ENCODE data around the gene SCUBE2.

Gene SCUBE2

DNA sequence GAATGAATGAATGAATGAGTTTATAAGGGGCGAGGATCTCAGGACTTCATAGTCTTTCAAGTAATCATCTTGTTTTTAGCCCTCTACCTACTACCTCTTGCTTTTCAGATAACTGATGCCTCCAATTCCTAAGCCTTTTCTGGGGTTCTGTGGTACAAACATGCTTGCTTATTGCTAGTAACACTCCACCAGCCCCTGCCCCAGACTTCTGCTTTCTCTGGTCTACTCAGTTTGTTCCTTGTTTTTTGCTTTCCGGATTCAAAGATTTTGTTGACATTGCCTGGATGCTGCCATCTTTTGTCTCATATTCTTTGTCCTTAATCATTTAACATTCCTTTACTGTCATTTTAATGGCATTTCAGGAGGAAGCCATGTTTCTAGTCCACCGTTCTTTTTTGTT is 118.3 kb downstream of the SCUBE2 start:
- Histone ChIP-seq H3K79me2 (ENCODE audit: insufficient read depth, low read depth) (no peaks in the 10 kb centered on the region), H3K4me2 (no peak overlapping the region), H3K9ac (no peak overlapping the region), H3K4me3 (IDR thresholded peaks at IDR 0.05; ENCODE audit: insufficient read depth, low read depth, low read length) (no peak overlapping the region), H4K20me1 (ENCODE audit: insufficient read depth) (no peaks in the 10 kb centered on the region), H3K4me1 (ENCODE audit: low read depth, poor library complexity, severe bottlenecking) (peaks cover 6% of the 10 kb centered on the region), H3K27me3 (ENCODE audit: insufficient read depth, low read depth) (no peaks in the 10 kb centered on the region), H3K36me3 (ENCODE audit: insufficient read depth) (no peaks in the 10 kb centered on the region), H3K27ac (no peak overlapping the region), H2AFZ (ENCODE audit: low read depth) (no peak overlapping the region)
- TF ChIP-seq, protein P1, sequence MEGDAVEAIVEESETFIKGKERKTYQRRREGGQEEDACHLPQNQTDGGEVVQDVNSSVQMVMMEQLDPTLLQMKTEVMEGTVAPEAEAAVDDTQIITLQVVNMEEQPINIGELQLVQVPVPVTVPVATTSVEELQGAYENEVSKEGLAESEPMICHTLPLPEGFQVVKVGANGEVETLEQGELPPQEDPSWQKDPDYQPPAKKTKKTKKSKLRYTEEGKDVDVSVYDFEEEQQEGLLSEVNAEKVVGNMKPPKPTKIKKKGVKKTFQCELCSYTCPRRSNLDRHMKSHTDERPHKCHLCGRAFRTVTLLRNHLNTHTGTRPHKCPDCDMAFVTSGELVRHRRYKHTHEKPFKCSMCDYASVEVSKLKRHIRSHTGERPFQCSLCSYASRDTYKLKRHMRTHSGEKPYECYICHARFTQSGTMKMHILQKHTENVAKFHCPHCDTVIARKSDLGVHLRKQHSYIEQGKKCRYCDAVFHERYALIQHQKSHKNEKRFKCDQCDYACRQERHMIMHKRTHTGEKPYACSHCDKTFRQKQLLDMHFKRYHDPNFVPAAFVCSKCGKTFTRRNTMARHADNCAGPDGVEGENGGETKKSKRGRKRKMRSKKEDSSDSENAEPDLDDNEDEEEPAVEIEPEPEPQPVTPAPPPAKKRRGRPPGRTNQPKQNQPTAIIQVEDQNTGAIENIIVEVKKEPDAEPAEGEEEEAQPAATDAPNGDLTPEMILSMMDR (conservative IDR thresholded peaks at IDR 0.05; ENCODE audit: low read depth, low read length) = no peak

GRCh38 chr11:8971924-8972316 is 119.5 kb downstream of the SCUBE2 start:
- H3K27me3 ChIP-seq (ENCODE audit: insufficient read depth, low read depth) = no peaks in the 10 kb centered on the region
- H3K4me1 ChIP-seq (ENCODE audit: low read depth, poor library complexity, severe bottlenecking) = peaks cover 6% of the 10 kb centered on the region
- no peak overlapping the region for H2AFZ ChIP-seq (ENCODE audit: low read depth)
- no peak overlapping the region for H3K4me3 ChIP-seq (IDR thresholded peaks at IDR 0.05; ENCODE audit: insufficient read depth, low read depth, low read length)
- no peak overlapping the region for H3K27ac ChIP-seq
- H4K20me1 ChIP-seq (ENCODE audit: insufficient read depth) = no peaks in the 10 kb centered on the region
- no peaks in the 10 kb centered on the region for H3K79me2 ChIP-seq (ENCODE audit: insufficient read depth, low read depth)
- TF ChIP-seq, protein P1 (conservative IDR thresholded peaks at IDR 0.05; ENCODE audit: low read depth, low read length) = no peak
- no peak overlapping the region for H3K9ac ChIP-seq
- no peak overlapping the region for H3K4me2 ChIP-seq
- no peaks in the 10 kb centered on the region for H3K36me3 ChIP-seq (ENCODE audit: insufficient read depth)

DNA sequence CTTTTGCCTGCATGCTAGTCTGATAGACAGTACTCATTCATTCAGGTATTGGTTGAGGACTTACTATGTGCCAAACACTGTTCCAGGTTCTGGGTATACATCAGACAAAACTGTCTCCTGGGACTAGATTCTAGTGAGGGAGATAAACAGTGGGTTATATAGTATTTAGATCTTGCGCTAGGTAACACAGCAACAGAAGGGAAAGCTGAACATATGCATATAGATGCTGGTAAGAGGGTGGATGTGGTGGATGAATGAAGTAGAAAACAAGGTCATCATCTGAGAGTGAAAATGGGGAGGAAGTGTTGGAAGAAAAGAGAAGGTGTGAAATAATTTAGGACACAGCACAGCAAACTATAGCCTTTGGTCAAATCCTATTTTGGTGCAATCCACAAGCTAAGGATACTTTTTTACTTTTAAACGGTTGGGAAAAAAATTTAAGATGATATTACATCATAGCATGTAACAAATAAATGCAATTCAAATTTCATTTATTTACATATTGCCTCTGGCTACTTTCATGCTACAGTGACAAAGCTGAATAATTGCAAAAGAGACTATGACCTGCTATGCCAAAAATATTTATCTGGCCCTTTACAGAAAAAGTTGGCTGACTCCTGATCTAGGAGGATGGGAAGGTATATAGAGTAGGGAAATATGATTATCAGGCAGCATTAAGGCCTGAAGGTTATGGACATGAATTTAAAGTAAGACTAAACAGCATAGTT is 120.0 kb downstream of the SCUBE2 start:
- no peaks in the 10 kb centered on the region for H3K79me2 ChIP-seq (ENCODE audit: insufficient read depth, low read depth)
- H3K9ac ChIP-seq = no peak overlapping the region
- TF ChIP-seq, protein P1 (conservative IDR thresholded peaks at IDR 0.05; ENCODE audit: low read depth, low read length) = no peak
- no peak overlapping the region for H3K27ac ChIP-seq
- no peak overlapping the region for H3K4me3 ChIP-seq (IDR thresholded peaks at IDR 0.05; ENCODE audit: insufficient read depth, low read depth, low read length)
- no peak overlapping the region for H3K4me2 ChIP-seq
- H3K4me1 ChIP-seq (ENCODE audit: low read depth, poor library complexity, severe bottlenecking) = peaks cover 6% of the 10 kb centered on the region
- H3K36me3 ChIP-seq (ENCODE audit: insufficient read depth) = no peaks in the 10 kb centered on the region
- H2AFZ ChIP-seq (ENCODE audit: low read depth) = no peak overlapping the region
- H4K20me1 ChIP-seq (ENCODE audit: insufficient read depth) = no peaks in the 10 kb centered on the region
- no peaks in the 10 kb centered on the region for H3K27me3 ChIP-seq (ENCODE audit: insufficient read depth, low read depth)

Measured in KMS-11 (cell line).